Osteocyte (in vitro differentiated cells): ENCODE results near the gene VPS4A. TPM values are rescaled to one million over a fixed set of nuclear protein-coding genes. Genes with fewer than 3 reads are reported as not detected.

Experiments used
- DNase-seq: peaks from one replicate; pipeline ENCODE4 v3.0.0; 2021; ENCODE audit warnings: mixed read lengths; ENCODE audit not compliant: unreplicated experiment; ENCODE audit errors: extremely low spot score
- H3K27ac Mint-ChIP-seq: one replicate; pipeline ENCODE4 v1.8.0; 2021; ENCODE audit warnings: mild to moderate bottlenecking, mixed read lengths; ENCODE audit not compliant: unreplicated experiment
- H3K27me3 Mint-ChIP-seq: one replicate; pipeline ENCODE4 v1.8.0; 2021; ENCODE audit warnings: mixed read lengths; ENCODE audit not compliant: unreplicated experiment
- H3K36me3 Mint-ChIP-seq: one replicate; pipeline ENCODE4 v1.8.0; 2021; ENCODE audit warnings: mixed read lengths; ENCODE audit not compliant: unreplicated experiment
- H3K4me1 Mint-ChIP-seq: one replicate; pipeline ENCODE4 v1.8.0; 2021; ENCODE audit warnings: mixed read lengths; ENCODE audit not compliant: unreplicated experiment
- H3K4me3 Mint-ChIP-seq: one replicate; pipeline ENCODE4 v1.8.0; 2021; ENCODE audit warnings: mild to moderate bottlenecking, moderate library complexity, mixed read lengths; ENCODE audit not compliant: unreplicated experiment
- H3K9me3 Mint-ChIP-seq: one replicate; pipeline ENCODE4 v1.8.0; 2021; ENCODE audit warnings: mixed read lengths; ENCODE audit not compliant: unreplicated experiment
- CTCF ChIP-seq: fragments of 200-600 bp; sonication (generic); IDR thresholded peaks from 2 replicates; pipeline ENCODE4 v1.5.0; 2021; ENCODE audit warnings: antibody characterized with exemption, mild to moderate bottlenecking, moderate library complexity
- total RNA-seq: library from RNA; stranded (reverse); gene quantifications from 2 replicates; pipeline ENCODE4 v1.2.1, GENCODE V29; 2021

The VPS4A gene
- total RNA-seq, 1 donor from 2014 or later = 34.7 TPM

DNA sequence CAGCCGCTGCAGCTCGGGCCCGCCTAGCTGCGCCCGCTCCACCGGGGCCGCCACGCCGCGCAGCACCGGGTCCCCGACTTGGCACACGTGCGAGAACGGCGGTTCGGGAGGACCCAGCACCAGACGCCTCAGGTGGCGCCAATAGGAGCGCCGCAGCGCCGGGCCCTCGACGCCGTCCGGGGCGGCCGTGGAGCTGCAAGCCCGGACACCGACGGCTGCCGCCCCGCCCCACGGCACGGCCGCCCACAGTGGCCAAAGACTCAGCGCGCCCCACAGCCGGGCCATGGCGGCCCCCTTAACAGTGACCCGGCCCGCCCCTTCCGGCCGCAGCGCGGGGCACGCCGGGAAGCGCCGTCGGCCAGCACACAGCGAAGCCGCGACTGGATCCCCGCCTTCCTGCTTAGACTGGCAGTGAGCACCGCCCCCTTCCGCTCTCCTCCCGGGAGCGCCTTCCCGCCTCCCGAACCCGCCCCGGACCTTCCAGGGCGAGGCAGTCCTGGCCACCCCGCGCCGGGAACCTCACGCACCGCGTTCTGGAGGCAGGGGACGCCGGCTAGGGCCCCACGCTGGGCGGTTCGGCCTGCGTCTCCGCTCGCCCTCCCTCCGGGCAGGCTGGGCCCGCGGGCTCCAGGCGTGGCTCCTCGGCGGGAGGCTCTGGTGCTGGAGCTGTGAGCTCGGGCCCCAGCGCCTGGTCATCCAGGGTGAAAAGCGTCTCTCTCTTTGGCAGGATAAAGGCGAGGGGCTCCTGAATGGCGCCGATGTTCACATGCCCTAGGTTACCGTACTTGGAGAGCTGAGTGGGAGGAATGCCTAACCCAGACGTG, 19.3 kb downstream of the VPS4A start, which contains the start of gene PDF:
TSS of gene PDF (minus strand) at position 303 of the 824 bp plus-strand sequence. CDS start at position 285, 18 bp downstream.
- Mint-ChIP-seq H3K27me3 (no peaks in the 10 kb centered on the region), H3K36me3 (peaks cover 26% of the 10 kb centered on the region), H3K4me3 (peak within 1 kb of the TSS; percentile 79), H3K27ac (peak within 1 kb of the TSS; percentile 93), H3K9me3 (no peaks in the 10 kb centered on the region), H3K4me1 (peaks cover 28% of the 10 kb centered on the region)
- DNase-seq = peak; percentile 97
- peak; percentile 16 for TF ChIP-seq CTCF

DNA sequence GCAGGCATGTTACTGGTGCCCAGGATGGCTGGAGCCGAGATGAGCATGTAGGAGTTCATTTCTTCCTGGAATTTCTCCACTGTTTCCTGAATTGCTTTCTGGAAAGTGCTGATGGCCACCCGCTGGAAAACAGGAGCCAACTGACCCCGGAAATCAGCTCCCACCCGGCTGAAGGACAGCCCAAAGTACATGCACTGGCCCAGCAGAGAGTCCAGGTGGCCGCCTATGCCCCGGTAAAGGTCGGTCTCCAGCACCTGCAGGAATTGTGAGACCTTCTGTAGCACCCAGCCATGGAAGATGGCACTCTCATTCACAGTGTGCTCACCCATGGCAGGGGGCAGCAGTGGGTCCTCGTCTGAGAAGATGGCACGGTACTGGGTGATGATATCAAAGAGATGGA, 23.5 kb downstream of the VPS4A start:
- H3K36me3 Mint-ChIP-seq = peaks cover 28% of the 10 kb centered on the region
- no peak overlapping the region for H3K4me3 Mint-ChIP-seq
- TF ChIP-seq CTCF = no peak
- DNase-seq = no peak
- H3K27me3 Mint-ChIP-seq = no peaks in the 10 kb centered on the region
- H3K9me3 Mint-ChIP-seq = no peaks in the 10 kb centered on the region
- H3K27ac Mint-ChIP-seq = no peak overlapping the region
- peaks cover 27% of the 10 kb centered on the region for H3K4me1 Mint-ChIP-seq

DNA sequence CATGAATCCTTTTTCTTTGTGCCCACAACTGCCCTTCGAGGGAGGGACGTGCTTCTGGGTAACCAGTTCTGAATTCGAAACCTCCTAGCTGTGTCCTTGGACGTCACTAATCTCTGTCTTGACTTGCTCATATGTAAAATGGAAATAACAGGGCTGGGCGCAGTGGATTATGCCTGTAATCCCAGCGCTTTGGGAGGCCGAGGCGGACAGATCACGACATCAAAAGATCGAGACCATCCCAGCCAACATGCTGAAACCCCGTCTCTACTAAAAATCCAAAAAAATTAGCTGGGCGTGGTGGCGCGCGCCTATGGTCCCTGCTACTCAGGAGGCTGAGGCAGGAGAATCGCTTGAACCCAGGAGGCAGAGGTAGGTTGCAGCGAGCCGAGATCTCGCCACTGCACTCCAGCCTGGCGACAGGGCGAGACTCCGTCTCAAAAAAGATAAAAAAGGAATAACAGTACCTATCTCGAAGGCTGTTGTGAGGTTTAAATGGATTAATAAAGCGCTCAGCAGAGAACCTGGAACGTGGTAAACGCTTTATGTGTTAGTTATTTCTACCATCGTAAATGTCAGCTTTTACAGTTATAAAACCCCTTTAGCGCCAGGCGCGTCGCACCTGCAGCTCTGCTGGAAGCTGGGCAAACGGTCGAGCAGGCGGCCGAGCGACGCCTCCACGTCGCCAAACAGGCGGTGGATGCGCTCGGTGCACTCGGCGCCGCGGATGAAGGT, 27.6 kb downstream of the VPS4A start:
- Mint-ChIP-seq H3K27me3 (no peaks in the 10 kb centered on the region), H3K27ac (peak overlapping the region; percentile 96), H3K36me3 (peaks cover 25% of the 10 kb centered on the region), H3K4me1 (peaks cover 36% of the 10 kb centered on the region), H3K9me3 (no peaks in the 10 kb centered on the region), H3K4me3 (peak overlapping the region; percentile 98)
- TF ChIP-seq CTCF = no peak
- no peak for DNase-seq

DNA sequence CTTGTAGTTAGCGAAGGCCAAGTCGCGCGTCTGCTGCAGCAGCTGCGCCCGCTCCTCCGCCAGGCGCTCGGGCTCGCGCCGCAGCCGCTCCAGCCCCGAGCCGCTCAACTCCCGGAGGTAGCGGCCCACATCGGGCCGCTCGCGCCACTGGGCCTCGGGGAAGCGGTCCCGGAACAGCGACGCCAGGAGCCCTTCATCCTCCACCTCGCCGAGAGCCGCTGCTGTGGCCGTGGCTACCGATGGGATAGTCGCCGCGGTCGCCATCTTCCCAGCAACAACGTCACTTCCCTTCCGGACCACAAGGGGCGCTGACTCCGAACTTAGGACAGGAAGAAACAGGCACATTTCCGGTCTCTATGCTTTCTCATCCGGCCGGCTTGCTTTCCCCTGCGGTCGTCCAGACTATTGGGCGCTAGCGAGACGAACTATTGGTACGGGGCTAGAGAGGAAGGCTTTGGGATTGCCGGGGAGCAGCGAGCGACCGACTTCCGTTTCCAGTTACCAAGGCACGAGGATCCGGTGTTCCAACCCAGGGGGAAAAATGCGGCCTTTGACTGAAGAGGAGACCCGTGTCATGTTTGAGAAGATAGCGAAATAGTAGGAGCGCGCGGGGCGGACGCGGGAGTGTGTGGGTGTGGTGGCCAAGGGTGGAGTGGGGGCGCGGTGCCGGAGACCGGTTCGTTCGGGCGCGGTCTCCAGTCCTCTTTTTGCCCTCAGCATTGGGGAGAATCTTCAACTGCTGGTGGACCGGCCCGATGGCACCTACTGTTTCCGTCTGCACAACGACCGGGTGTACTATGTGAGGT, 28.3 kb downstream of the VPS4A start, which contains the start of the genes COG8 and NIP7:
TSS of gene COG8 (minus strand) at position 276 of the 806 bp plus-strand sequence. CDS start at position 264, 12 bp downstream.
TSS of gene NIP7 (plus strand) at position 484 of the 806 bp plus-strand sequence. CDS start at position 542, 58 bp downstream.
- H3K36me3 Mint-ChIP-seq = peaks cover 21% of the 10 kb centered on the region

More for the DNA sequence above, 28.3 kb downstream of the VPS4A start, which contains the start of the genes COG8 and NIP7:
- H3K4me3 Mint-ChIP-seq = peak within 1 kb of the TSS; percentile 98
- H3K9me3 Mint-ChIP-seq = no peaks in the 10 kb centered on the region
- H3K4me1 Mint-ChIP-seq = peaks cover 36% of the 10 kb centered on the region
- peak; percentile 78 for TF ChIP-seq CTCF
- DNase-seq = peak; percentile 97
- no peaks in the 10 kb centered on the region for H3K27me3 Mint-ChIP-seq
- peak within 1 kb of the TSS; percentile 96 for H3K27ac Mint-ChIP-seq
